GM12878 (cell line): Measurements from ENCODE around the gene C19orf67. TPM values are rescaled to one million over a fixed set of nuclear protein-coding genes. Genes with fewer than 3 reads are reported as not detected.
A peak's percentile ranks its signal among the peaks of the same experiment; 100 is the strongest.

Experiments used
- ASH2L ChIP-seq: fragments of 300-600, 200-600 bp; sonication (generic); IDR thresholded peaks from 2 replicates; pipeline ENCODE4 v1.6.1; 2017; ENCODE audit warnings: low read depth, mild to moderate bottlenecking, borderline replicate concordance
- CHD1 ChIP-seq: IDR thresholded peaks from 2 replicates; pipeline ENCODE4 v1.6.1; 2012; ENCODE audit warnings: low read depth, low read length, improper control_type of control experiment
- FOS ChIP-seq: IDR thresholded peaks from 3 replicates; pipeline ENCODE4 v1.6.1; 2011; ENCODE audit warnings: borderline replicate concordance; ENCODE audit not compliant: insufficient read length; ENCODE audit errors: extremely low read depth
- NR2C1 ChIP-seq: fragments of 450-650 bp; IDR thresholded peaks from 2 replicates; pipeline ENCODE4 v1.6.1; 2017; ENCODE audit warnings: antibody characterized with exemption, mild to moderate bottlenecking, moderate library complexity
- SMARCA5 ChIP-seq: fragments of 450-650 bp; IDR thresholded peaks from 2 replicates; pipeline ENCODE4 v1.6.1; 2017; ENCODE audit warnings: mild to moderate bottlenecking
- SRF ChIP-seq, 2 experiments: IDR thresholded peaks; 2 replicates each; pipeline ENCODE4 v1.6.1; 2011; ENCODE audit warnings: low read depth in 2 of 2, low read length in 2 of 2, mild to moderate bottlenecking in 1 of 2, moderate library complexity in 1 of 2
- TCF7 ChIP-seq: IDR thresholded peaks from 2 replicates; pipeline ENCODE4 v1.6.1; 2014; ENCODE audit warnings: antibody characterized with exemption, borderline replicate concordance
- YY1 ChIP-seq: IDR thresholded peaks from 2 replicates; pipeline ENCODE4 v1.6.1; 2011; ENCODE audit warnings: low read depth, mild to moderate bottlenecking, low read length
- ZBTB4 ChIP-seq: fragments of 450-650 bp; formaldehyde crosslinking; IDR thresholded peaks from 2 replicates; pipeline ENCODE4 v1.4.0; 2022; ENCODE audit warnings: mild to moderate bottlenecking, moderate library complexity
- ZNF217 ChIP-seq: fragments of 450-650 bp; IDR thresholded peaks from 2 replicates; pipeline ENCODE4 v1.6.1; 2017; ENCODE audit warnings: antibody characterized with exemption, mild to moderate bottlenecking
- ZNF687 ChIP-seq: fragments of 450-650 bp; IDR thresholded peaks from 2 replicates; pipeline ENCODE4 v1.6.1; 2017; ENCODE audit warnings: mild to moderate bottlenecking, moderate library complexity
- polyA plus RNA-seq, 11 experiments: library from polyadenylated mRNA; depleted of rRNA in 4 of 11; unstranded in 6 of 11; stranded (reverse) in 5 of 11; fragments of >200 nt; fragmentation: Nextera tagmentation in 4 of 11; fragmentation: Illumina TruSeq in 1 of 11; extraction: Ambion mirVana in 4 of 11; extraction: Trizol in 1 of 11; gene quantifications; 1 replicate in 1 of 11; 2 replicates in 10 of 11; pipeline versions ENCODE4 v1.2.1 to v1.2.3, GENCODE V29; 2011 to 2016; ENCODE audit warnings: inconsistent platforms in 2 of 11, missing spikeins in 2 of 11, low read depth in 1 of 11
- total RNA-seq, 4 experiments: library from RNA; depleted of rRNA in 3 of 4; stranded (reverse); fragments of >200 nt in 3 of 4; fragmentation: Illumina TruSeq in 1 of 4; extraction: Trizol in 1 of 4; gene quantifications; 2 replicates each; pipeline versions ENCODE4 v1.2.1 to v1.2.3, GENCODE V29; 2013 to 2021
- TF ChIP-seq, protein P1 (sequence below): IDR thresholded peaks from 2 replicates; pipeline ENCODE4 v1.6.1; 2011; ENCODE audit warnings: mild to moderate bottlenecking, low read depth, low read length, moderate library complexity; ENCODE audit not compliant: insufficient replicate concordance
- TF ChIP-seq, protein P2 (sequence below): fragments of 450-650 bp; IDR thresholded peaks from 2 replicates; pipeline ENCODE4 v1.6.1; 2016; ENCODE audit warnings: mild to moderate bottlenecking, moderate library complexity, borderline replicate concordance

The C19orf67 gene
- total and polyA plus RNA-seq, 10 of the 15 experiments (the other 5 are each of a cell fraction or from before 2014, with no cell fraction given) = 0.14 TPM; not detected in 9

- peak; percentile 71 for TF ChIP-seq ZNF687
- no peak for TF ChIP-seq CHD1
- no peak for TF ChIP-seq FOS
- TF ChIP-seq ASH2L = peak; percentile 28; the same call in 1 of the 2 replicates
- no peak for TF ChIP-seq TCF7
- peak; percentile 91; the same call in 1 of the 2 replicates for TF ChIP-seq SMARCA5
- peak; percentile 87 for TF ChIP-seq NR2C1
- peak; percentile 78 for TF ChIP-seq ZNF217
- TF ChIP-seq, protein P1, sequence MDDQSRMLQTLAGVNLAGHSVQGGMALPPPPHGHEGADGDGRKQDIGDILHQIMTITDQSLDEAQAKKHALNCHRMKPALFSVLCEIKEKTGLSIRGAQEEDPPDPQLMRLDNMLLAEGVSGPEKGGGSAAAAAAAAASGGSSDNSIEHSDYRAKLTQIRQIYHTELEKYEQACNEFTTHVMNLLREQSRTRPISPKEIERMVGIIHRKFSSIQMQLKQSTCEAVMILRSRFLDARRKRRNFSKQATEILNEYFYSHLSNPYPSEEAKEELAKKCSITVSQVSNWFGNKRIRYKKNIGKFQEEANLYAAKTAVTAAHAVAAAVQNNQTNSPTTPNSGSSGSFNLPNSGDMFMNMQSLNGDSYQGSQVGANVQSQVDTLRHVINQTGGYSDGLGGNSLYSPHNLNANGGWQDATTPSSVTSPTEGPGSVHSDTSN = no peak
- peak; percentile 25 for TF ChIP-seq YY1
- TF ChIP-seq, protein P2, sequence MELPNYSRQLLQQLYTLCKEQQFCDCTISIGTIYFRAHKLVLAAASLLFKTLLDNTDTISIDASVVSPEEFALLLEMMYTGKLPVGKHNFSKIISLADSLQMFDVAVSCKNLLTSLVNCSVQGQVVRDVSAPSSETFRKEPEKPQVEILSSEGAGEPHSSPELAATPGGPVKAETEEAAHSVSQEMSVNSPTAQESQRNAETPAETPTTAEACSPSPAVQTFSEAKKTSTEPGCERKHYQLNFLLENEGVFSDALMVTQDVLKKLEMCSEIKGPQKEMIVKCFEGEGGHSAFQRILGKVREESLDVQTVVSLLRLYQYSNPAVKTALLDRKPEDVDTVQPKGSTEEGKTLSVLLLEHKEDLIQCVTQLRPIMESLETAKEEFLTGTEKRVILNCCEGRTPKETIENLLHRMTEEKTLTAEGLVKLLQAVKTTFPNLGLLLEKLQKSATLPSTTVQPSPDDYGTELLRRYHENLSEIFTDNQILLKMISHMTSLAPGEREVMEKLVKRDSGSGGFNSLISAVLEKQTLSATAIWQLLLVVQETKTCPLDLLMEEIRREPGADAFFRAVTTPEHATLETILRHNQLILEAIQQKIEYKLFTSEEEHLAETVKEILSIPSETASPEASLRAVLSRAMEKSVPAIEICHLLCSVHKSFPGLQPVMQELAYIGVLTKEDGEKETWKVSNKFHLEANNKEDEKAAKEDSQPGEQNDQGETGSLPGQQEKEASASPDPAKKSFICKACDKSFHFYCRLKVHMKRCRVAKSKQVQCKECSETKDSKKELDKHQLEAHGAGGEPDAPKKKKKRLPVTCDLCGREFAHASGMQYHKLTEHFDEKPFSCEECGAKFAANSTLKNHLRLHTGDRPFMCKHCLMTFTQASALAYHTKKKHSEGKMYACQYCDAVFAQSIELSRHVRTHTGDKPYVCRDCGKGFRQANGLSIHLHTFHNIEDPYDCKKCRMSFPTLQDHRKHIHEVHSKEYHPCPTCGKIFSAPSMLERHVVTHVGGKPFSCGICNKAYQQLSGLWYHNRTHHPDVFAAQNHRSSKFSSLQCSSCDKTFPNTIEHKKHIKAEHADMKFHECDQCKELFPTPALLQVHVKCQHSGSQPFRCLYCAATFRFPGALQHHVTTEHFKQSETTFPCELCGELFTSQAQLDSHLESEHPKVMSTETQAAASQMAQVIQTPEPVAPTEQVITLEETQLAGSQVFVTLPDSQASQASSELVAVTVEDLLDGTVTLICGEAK = peak; percentile 100
- no peak for TF ChIP-seq SRF (IDR thresholded peaks at IDR 0.05; ENCODE audit: low read depth in 2 of 2, low read length in 2 of 2)
- TF ChIP-seq ZBTB4 (CRISPR knock-in tag) = no peak
Measured at GRCh38 chr19:14091081-14091812, 5.7 kb upstream of the C19orf67 start (continued).
